ENCODE measurements around the gene OBSL1.
A peak's percentile ranks its signal among the peaks of the same experiment; 100 is the strongest.

OBSL1 gene

GRCh38 chr2:219548990-219549389, 22.3 kb downstream of the OBSL1 start:
- no peak for DNase-seq

DNA sequence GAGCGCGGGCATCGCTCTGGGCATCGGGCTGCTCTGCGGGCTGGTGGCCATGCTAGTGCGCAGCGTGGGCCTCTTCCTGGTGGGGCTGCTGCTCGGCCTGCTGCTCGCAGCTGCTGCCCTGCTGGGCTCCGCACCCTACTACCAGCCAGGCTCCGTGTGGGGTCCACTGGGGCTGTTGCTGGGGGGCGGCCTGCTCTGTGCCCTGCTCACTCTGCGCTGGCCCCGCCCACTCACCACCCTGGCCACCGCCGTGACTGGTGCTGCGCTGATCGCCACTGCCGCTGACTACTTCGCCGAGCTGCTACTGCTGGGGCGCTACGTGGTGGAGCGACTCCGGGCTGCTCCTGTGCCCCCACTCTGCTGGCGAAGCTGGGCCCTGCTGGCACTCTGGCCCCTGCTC, 23.7 kb downstream of the OBSL1 start:
- no peak for DNase-seq

- no peak for DNase-seq
These were observed 25.4 kb downstream of the OBSL1 start for GRCh38 chr2:219545943-219546352.

DNA sequence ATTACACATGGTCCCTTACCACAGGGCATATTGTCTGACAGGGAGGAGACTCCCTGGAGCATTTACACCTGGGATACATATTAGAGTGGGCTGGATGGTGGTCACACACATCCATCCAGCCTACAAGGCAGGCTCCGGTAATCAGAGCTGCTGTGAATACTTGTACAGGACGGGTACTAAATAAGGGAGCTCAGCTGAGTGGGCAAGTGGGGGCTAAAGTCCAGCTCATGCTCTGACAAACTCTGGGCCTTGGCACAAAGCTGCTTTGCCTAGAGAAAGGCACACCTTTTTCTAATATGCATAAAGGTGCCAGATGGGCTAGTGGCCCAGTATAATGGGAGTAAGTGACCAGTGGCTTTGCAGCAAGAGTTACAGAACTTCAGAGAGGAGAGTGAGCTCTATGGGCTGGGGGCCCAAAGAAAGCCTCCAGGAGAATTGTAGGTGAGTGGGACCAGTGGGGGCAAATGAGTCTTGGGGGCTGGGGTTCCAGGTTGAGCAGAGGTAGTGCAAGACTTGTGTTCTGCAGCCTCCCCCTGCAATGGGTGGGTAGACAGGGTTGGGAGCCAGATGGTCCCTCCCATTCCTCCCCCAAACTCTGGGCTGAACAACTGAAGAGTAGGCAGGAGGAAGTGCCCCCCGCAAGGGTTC, 25.9 kb downstream of the OBSL1 start:
- no peak for DNase-seq

DNA sequence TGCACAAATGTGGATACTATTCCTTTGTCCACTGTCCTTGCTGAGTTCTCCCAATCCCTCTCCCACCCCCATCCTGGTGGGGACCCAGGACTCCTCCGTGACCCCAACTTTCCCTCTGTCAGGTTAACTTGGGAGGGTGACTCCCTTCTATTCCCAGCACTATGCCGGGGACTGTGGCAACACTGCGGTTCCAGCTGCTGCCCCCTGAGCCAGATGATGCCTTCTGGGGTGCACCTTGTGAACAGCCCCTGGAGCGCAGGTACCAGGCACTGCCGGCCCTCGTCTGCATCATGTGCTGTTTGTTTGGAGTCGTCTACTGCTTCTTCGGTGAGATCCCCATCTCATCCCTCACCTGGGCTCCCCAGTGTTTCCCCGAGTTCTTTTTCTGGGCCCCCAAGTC, 26.8 kb downstream of the OBSL1 start:
- DNase-seq, result no peak

- peak; percentile 99 for DNase-seq
These were observed 27.6 kb downstream of the OBSL1 start, which contains the start of the genes CHPF and TMEM198 for GRCh38 chr2:219543596-219544358. TSS of gene CHPF (minus strand) at chr2:219543809. CDS start at chr2:219543538, 271 bp downstream. TSS of gene TMEM198 (plus strand) at chr2:219544028. CDS start at chr2:219544728, 700 bp downstream.

DNA sequence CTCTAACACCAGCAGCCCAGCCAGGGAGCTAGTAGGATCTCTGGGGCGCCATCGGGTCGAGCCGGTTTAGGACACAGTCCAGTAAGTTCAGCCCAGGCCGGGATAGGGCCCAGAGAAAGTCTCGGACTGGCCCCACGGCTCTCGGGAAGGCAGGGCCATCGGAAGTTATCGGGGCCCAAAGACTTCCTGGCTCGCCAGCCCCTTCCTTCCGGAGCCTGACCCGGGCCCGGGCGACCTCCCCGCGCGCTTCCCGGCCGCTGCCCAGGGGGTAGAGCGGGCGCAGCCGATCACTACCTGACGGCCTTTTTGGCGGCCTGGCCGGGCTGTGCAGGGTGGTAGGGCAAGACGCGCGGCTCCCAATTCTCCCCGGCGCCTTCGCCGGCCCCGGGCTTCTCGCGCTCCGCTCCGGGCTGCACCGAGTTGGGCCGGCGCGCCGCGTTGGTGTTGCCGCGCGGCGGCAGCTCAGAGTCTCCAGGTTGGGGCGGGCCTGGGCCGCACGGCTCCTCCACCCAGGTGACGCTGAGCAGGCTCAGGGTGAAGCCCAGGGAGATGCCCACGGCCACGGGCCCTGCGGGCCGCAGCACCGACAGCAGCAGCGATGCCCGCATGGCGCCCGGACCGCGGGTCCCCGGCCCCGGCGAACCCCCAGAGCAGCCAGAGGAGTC, 28.3 kb downstream of the OBSL1 start:
- peak; percentile 17 for DNase-seq

GRCh38 chr2:219541611-219542180, 29.6 kb downstream of the OBSL1 start:
- DNase-seq, result peak; percentile 67

DNA sequence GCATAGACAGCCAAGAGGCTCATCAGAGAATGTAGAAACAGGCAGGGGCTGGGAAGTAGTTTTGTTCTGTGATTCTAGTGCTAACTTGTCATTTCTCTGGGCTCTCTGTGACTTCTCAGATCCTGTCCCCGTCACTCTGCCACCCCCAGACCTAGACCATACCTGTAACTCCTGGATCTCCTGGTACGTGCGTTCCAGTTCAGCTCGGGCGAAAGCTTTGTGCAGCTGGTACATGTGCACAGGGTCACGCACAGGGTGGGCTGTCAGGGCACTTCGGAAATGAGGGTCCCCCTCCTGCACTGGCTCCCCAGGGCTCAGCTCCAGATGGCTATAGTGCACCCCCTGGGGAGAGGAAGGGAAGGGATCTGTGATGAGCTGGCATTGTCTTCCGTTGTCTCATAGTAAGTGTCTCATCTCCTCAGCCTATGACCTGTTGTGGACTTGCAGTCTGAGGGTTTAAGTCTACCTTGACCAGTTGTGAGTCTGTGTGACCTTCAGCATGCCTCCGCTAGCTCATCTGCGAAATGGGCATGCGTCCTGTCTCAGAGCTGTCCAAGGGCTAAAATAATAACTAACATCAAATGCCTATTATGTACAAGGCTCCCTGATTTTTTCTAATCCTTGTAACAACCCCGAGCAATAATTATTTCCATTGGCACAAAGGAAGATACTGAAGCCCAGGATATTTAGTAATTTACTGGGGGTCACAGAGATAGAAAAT, 30.4 kb downstream of the OBSL1 start:
- DNase-seq, result no peak

DNA sequence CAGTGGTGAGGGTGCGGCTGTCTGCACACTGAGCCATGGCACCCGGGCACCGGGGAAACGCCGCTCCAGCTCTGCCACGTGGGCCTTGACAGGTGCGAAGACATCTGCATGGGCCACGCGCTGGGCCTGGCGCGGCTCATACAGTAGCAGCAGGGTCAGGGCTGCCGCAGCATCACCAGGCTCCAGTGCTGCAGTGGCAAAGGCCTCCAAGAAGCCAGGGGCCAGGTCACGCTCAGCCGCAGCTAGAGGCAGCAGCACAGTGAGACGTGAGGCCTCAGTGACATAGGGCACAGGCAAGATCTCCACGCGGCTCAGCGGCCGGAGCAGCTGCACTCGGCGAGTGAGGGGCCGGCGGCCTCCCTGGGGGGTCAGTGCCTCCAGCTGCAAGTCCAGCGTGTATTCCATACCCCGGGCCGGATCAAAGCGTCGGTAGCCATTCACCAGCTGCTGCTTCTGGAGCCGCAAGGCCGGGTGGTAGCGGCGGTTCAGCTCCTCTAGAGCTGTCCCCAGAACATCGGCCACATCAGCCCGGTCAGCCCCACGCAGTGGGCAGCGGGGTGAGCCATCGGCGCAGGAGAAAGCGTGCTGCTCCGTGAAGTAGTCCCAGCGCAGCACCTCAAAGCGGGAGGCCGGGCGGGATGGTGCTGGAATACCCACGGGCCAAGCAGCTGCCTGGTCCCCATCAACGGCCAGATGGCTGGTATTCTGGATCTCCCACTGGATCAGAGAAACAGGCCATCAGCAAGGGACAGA, 31.2 kb downstream of the OBSL1 start:
- DNase-seq, result no peak

GRCh38 chr2:219538956-219539788, 32.2 kb downstream of the OBSL1 start:
- no peak for DNase-seq

- no peak for DNase-seq
These were observed 32.8 kb downstream of the OBSL1 start for GRCh38 chr2:219538504-219538951.

GRCh38 chr2:219537657-219538488, 33.5 kb downstream of the OBSL1 start:
- DNase-seq, result no peak

- no peak for DNase-seq
These were observed 34.4 kb downstream of the OBSL1 start for GRCh38 chr2:219536967-219537366.

- no peak for DNase-seq
These were observed 34.9 kb downstream of the OBSL1 start for GRCh38 chr2:219536425-219536824.

GRCh38 chr2:219533930-219534661, 37.2 kb downstream of the OBSL1 start:
- DNase-seq, result no peak

DNA sequence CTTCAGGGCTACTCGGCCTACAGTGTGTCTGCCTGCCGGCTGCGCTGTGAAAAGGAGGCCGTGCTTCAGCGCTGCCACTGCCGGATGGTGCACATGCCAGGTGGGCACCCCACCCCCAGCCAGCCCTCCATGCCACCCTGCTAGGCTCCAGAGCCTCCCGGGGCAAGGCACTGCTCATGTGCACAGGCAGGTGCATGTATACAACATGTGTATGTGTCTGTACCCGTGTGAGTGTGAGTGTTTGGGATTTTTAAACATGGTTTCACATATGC, 39.0 kb downstream of the OBSL1 start:
- DNase-seq, result no peak

DNA sequence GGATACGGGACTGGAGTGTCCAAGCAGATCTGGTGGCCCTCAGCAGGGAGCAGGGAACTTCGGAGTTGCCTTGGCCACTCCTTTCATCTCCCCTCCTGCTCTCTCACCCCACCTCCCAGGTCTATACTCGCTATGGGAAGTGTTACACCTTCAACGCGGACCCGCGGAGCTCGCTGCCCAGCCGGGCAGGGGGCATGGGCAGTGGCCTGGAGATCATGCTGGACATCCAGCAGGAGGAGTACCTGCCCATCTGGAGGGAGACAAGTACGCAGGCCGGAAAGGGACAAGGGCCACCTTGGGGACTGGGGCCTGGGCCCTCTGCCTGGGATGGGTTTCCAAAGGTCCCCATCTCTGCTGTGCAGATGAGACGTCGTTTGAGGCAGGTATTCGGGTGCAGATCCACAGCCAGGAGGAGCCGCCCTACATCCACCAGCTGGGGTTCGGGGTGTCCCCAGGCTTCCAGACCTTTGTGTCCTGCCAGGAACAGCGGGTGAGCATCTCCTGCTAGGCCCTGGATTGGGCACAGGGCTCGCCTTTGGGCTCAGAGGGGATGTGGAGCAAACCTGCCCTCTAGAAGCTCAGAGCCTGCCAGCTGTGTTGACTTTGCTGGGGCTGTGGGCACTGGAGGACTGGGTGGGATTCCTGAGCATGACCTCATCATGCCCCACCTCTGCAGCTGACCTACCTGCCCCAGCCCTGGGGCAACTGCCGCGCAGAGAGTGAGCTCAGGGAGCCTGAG, 39.5 kb downstream of the OBSL1 start:
- no peak for DNase-seq

All from fibroblast of skin of right biceps (primary cell).